NCI-H748 (cell line): ENCODE results near the gene MOCS1.
"Not testable (repeated sequence)": the region's sequence is repeated elsewhere in the genome, so short reads cannot be mapped to it uniquely, and the experiment has no call there.

ENCODE experiments used
- DNase-seq: peaks from one replicate; lab custom pipeline; 2025; ENCODE audit not compliant: unreplicated experiment; lab: John Stamatoyannopoulos, UW

Gene MOCS1

GRCh38 chr6:39934131-39934757 lies at the start of gene MOCS1:
TSS of gene MOCS1 (minus strand) at chr6:39934462. CDS start at chr6:39934417, 45 bp downstream.
- DNase-seq, result peak; percentile 79

- no peak for DNase-seq
Observed at GRCh38 chr6:39984051-39984450, 49.8 kb upstream of the MOCS1 start.

- DNase-seq, result no peak
Observed at GRCh38 chr6:39983193-39983592, 48.9 kb upstream of the MOCS1 start.

GRCh38 chr6:39982720-39983119 lies 48.5 kb upstream of the MOCS1 start:
- no peak for DNase-seq

GRCh38 chr6:39980839-39981580 lies 46.7 kb upstream of the MOCS1 start:
- peak; percentile 56 for DNase-seq

- DNase-seq, result no peak
Observed at GRCh38 chr6:39979461-39980328, 45.4 kb upstream of the MOCS1 start.

GRCh38 chr6:39978240-39978639 lies 44.0 kb upstream of the MOCS1 start:
- no peak for DNase-seq

GRCh38 chr6:39973661-39974060 lies 39.4 kb upstream of the MOCS1 start:
- no peak for DNase-seq

GRCh38 chr6:39972717-39973116 lies 38.5 kb upstream of the MOCS1 start:
- not testable (repeated sequence) for DNase-seq

GRCh38 chr6:39971131-39971530 lies 36.9 kb upstream of the MOCS1 start:
- DNase-seq, result not testable (repeated sequence)

GRCh38 chr6:39965751-39966150 lies 31.5 kb upstream of the MOCS1 start:
- no peak for DNase-seq

- DNase-seq, result no peak
Observed at GRCh38 chr6:39964530-39964929, 30.3 kb upstream of the MOCS1 start.

- DNase-seq, result no peak
Observed at GRCh38 chr6:39964094-39964493, 29.8 kb upstream of the MOCS1 start.

GRCh38 chr6:39962831-39963230 lies 28.6 kb upstream of the MOCS1 start:
- DNase-seq, result no peak

- no peak for DNase-seq
Observed at GRCh38 chr6:39961178-39961577, 26.9 kb upstream of the MOCS1 start.

- DNase-seq, result peak; percentile 46
Observed at GRCh38 chr6:39958947-39959346, 24.7 kb upstream of the MOCS1 start.

GRCh38 chr6:39956936-39957335 lies 22.7 kb upstream of the MOCS1 start:
- DNase-seq, result no peak

GRCh38 chr6:39953076-39953618 lies 18.9 kb upstream of the MOCS1 start:
- no peak for DNase-seq

GRCh38 chr6:39952167-39952566 lies 17.9 kb upstream of the MOCS1 start:
- DNase-seq, result no peak

GRCh38 chr6:39951716-39952115 lies 17.5 kb upstream of the MOCS1 start:
- no peak for DNase-seq

- DNase-seq, result no peak
Observed at GRCh38 chr6:39951191-39951590, 16.9 kb upstream of the MOCS1 start.
